ENCODE data around the gene RYR1. TPM values are rescaled to one million over a fixed set of nuclear protein-coding genes. Genes with fewer than 3 reads are reported as not detected.

RYR1 gene
- total RNA-seq, 2 experiments from 2014 or later: 0.54 to 1.4 TPM

DNA sequence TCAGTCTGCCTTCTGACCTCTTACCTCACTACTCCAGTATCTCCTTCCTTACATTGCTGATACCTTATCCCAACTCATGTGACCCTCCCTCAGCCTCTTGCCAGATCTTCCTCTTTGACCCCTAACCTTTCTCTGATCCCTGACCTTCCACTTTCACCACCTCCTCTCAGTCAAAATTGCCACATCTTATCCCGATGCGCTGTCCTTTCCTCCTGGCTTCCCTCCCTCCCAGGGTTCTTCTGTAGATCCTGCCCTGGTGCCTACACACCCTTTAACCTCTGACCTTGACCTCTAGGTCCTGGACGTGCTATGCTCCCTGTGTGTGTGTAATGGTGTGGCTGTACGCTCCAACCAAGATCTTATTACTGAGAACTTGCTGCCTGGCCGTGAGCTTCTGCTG, 23.7 kb downstream of the RYR1 start:
- Histone ChIP-seq H3K36me3 (ENCODE audit: insufficient read depth, low read length) (no peaks in the 10 kb centered on the region), H3K4me3 (ENCODE audit: low read depth, low read length, poor library complexity, severe bottlenecking) (no peak overlapping the region), H4K20me1 (ENCODE audit: insufficient read depth, low read length) (no peaks in the 10 kb centered on the region), H3K9me3 (ENCODE audit: low read length) (no peaks in the 10 kb centered on the region), H3K4me1 (ENCODE audit: insufficient read depth, low read length, poor library complexity, severe bottlenecking) (no peaks in the 10 kb centered on the region), H2AFZ (ENCODE audit: low read length) (no peak overlapping the region), H3K79me2 (ENCODE audit: insufficient read depth, low read depth, low read length) (no peaks in the 10 kb centered on the region), H3K27ac (ENCODE audit: low read depth, low read length, poor library complexity, severe bottlenecking) (no peak overlapping the region), H3K4me2 (ENCODE audit: low read length) (no peak overlapping the region), H3K9me2 (ENCODE audit: insufficient read depth, low read length) (no peaks in the 10 kb centered on the region)
- TF ChIP-seq EZH2phosphoT487 (IDR thresholded peaks at IDR 0.05; ENCODE audit: borderline replicate concordance, low read depth, low read length): no peak
- TF ChIP-seq, protein P1, sequence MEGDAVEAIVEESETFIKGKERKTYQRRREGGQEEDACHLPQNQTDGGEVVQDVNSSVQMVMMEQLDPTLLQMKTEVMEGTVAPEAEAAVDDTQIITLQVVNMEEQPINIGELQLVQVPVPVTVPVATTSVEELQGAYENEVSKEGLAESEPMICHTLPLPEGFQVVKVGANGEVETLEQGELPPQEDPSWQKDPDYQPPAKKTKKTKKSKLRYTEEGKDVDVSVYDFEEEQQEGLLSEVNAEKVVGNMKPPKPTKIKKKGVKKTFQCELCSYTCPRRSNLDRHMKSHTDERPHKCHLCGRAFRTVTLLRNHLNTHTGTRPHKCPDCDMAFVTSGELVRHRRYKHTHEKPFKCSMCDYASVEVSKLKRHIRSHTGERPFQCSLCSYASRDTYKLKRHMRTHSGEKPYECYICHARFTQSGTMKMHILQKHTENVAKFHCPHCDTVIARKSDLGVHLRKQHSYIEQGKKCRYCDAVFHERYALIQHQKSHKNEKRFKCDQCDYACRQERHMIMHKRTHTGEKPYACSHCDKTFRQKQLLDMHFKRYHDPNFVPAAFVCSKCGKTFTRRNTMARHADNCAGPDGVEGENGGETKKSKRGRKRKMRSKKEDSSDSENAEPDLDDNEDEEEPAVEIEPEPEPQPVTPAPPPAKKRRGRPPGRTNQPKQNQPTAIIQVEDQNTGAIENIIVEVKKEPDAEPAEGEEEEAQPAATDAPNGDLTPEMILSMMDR (conservative IDR thresholded peaks at IDR 0.05; ENCODE audit: low read length): no peak
- BruUV-seq (replicated peaks): no TSS peak
- ChIA-PET CTCF (ENCODE audit: unreplicated experiment) (no interaction called here), POLR2A (no interaction called here)
- intact Hi-C loops (cut with micrococcal nuclease; ENCODE audit: unreplicated experiment): no loop called here
- no peak for DNase-seq (ENCODE audit: low spot score)

DNA sequence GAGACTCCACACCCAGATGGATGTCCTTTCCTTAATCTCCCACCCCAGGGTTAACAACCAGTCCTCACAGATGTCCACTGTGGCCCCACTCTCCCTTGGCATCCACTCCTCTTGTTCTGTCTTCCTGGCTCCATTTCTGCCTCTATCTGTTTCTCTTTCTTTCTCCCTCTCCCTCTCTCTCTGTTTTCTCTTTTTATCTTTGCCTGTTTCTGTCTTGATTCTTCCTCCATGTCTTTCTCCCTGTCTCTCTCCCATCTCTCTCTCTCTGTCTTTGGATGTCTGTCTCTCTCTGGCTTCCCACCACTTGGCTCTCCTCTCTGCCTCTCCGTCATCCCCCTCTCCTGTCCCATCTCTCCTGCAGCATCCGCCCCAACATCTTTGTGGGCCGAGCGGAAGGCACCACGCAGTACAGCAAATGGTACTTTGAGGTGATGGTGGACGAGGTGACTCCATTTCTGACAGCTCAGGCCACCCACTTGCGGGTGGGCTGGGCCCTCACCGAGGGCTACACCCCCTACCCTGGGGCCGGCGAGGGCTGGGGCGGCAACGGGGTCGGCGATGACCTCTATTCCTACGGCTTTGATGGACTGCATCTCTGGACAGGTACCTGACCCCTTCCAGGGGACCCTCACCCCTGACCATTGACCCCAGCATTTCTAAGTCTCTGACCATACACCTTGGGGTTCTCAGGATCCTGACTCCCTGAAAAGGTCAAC, 24.4 kb downstream of the RYR1 start:
- no peaks in the 10 kb centered on the region for H3K4me1 ChIP-seq (ENCODE audit: insufficient read depth, low read length, poor library complexity, severe bottlenecking)
- TF ChIP-seq, protein P1 (conservative IDR thresholded peaks at IDR 0.05; ENCODE audit: low read length): no peak
- TF ChIP-seq EZH2phosphoT487 (IDR thresholded peaks at IDR 0.05; ENCODE audit: borderline replicate concordance, low read depth, low read length): no peak
- H3K9me3 ChIP-seq (ENCODE audit: low read length): no peaks in the 10 kb centered on the region
- ChIA-PET POLR2A (no interaction called here), CTCF (ENCODE audit: unreplicated experiment) (no interaction called here)
- no peak overlapping the region for H3K4me2 ChIP-seq (ENCODE audit: low read length)
- H3K4me3 ChIP-seq (ENCODE audit: low read depth, low read length, poor library complexity, severe bottlenecking): no peak overlapping the region
- no peak for DNase-seq (ENCODE audit: low spot score)
- no peaks in the 10 kb centered on the region for H4K20me1 ChIP-seq (ENCODE audit: insufficient read depth, low read length)
- H3K9me2 ChIP-seq (ENCODE audit: insufficient read depth, low read length): no peaks in the 10 kb centered on the region
- no peak overlapping the region for H2AFZ ChIP-seq (ENCODE audit: low read length)
- no TSS peak for BruUV-seq (replicated peaks)
- no peaks in the 10 kb centered on the region for H3K36me3 ChIP-seq (ENCODE audit: insufficient read depth, low read length)
- intact Hi-C loops (cut with micrococcal nuclease; ENCODE audit: unreplicated experiment): no loop called here
- no peaks in the 10 kb centered on the region for H3K79me2 ChIP-seq (ENCODE audit: insufficient read depth, low read depth, low read length)
- no peak overlapping the region for H3K27ac ChIP-seq (ENCODE audit: low read depth, low read length, poor library complexity, severe bottlenecking)

DNA sequence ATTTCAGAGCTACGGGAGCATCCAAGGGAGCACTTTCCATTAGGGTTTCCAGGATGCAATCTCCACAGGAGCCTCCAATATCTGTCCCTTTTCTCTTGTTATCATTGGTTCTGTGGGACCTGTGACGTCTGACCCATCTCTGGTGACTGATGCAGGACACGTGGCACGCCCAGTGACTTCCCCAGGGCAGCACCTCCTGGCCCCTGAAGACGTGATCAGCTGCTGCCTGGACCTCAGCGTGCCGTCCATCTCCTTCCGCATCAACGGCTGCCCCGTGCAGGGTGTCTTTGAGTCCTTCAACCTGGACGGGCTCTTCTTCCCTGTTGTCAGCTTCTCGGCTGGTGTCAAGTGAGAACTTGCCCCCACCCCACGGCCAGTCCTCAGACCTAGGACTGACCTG, 25.5 kb downstream of the RYR1 start:
- no peaks in the 10 kb centered on the region for H3K36me3 ChIP-seq (ENCODE audit: insufficient read depth, low read length)
- H3K27ac ChIP-seq (ENCODE audit: low read depth, low read length, poor library complexity, severe bottlenecking): no peak overlapping the region
- intact Hi-C loops (cut with micrococcal nuclease; ENCODE audit: unreplicated experiment): no loop called here
- POLR2A ChIA-PET: no interaction called here
- no peak overlapping the region for H2AFZ ChIP-seq (ENCODE audit: low read length)
- CTCF ChIA-PET (ENCODE audit: unreplicated experiment): no interaction called here
- no TSS peak for BruUV-seq (replicated peaks)
- TF ChIP-seq, protein P1 (conservative IDR thresholded peaks at IDR 0.05; ENCODE audit: low read length): no peak
- no peak for TF ChIP-seq EZH2phosphoT487 (IDR thresholded peaks at IDR 0.05; ENCODE audit: borderline replicate concordance, low read depth, low read length)
- H3K4me3 ChIP-seq (ENCODE audit: low read depth, low read length, poor library complexity, severe bottlenecking): no peak overlapping the region
- no peaks in the 10 kb centered on the region for H3K9me2 ChIP-seq (ENCODE audit: insufficient read depth, low read length)
- no peaks in the 10 kb centered on the region for H3K79me2 ChIP-seq (ENCODE audit: insufficient read depth, low read depth, low read length)
- no peak overlapping the region for H3K4me2 ChIP-seq (ENCODE audit: low read length)
- H3K4me1 ChIP-seq (ENCODE audit: insufficient read depth, low read length, poor library complexity, severe bottlenecking): no peaks in the 10 kb centered on the region
- no peaks in the 10 kb centered on the region for H4K20me1 ChIP-seq (ENCODE audit: insufficient read depth, low read length)
- no peak for DNase-seq (ENCODE audit: low spot score)
- H3K9me3 ChIP-seq (ENCODE audit: low read length): no peaks in the 10 kb centered on the region

Measured in OCI-LY7 (cell line).